HG03196 (cell line): ENCODE data around the gene RABGAP1L.
"Not testable (repeated sequence)": the region's sequence is repeated elsewhere in the genome, so short reads cannot be mapped to it uniquely, and the experiment has no call there.

Experiments
- ATAC-seq: cut with Tn5 transposase; IDR thresholded peaks from one replicate; pipeline ENCODE4 v1.9.1; 2021; ENCODE audit not compliant: unreplicated experiment

RABGAP1L gene

DNA sequence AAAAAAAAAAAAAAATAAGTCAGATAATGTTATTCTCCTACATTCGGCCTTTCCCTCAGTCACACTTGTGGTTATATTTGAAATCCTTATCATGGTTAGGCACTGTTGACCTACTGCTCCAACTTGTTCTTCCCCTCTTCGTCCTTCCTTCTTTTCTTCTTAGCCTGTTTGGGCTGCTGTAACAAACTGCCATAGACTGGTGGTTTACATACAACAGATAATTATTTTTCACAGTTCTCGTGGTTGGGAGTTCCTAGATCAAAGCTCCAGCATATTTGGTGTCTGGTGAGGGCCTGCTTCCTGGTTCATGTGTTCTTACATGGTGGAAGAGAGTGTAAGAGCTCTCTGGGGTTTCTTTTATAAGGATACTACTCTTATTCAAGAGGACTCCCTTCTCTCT is 73.4 kb downstream of the RABGAP1L start:
- ATAC-seq = no peak

DNA sequence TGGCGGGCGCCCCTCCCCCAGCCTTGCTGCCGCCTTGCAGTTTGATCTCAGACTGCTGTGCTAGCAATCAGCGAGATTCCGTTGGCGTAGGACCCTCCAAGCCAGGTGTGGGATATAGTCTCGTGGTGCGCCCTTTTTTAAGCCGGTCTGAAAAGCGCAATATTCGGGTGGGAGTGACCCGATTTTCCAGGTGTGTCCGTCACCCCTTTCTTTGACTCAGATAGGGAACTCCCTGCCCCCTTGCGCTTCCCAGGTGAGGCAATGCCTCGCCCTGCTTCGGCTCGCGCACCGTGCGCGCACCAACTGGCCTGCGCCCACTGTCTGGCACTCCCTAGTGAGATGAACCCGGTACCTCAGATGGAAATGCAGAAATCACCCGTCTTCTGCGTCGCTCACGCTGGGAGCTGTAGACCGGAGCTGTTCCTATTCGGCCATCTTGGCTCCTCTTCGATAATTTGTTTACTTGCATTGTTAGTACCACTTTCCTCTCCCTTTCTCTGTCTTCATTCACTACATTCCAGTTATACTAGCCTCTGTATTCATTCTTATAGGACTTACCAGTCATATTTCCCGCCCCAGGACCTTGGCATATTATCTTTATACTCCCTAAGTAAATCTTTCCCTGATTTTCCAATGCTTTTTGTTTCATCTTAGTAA is 79.7 kb downstream of the RABGAP1L start:
- ATAC-seq = not testable (repeated sequence)

DNA sequence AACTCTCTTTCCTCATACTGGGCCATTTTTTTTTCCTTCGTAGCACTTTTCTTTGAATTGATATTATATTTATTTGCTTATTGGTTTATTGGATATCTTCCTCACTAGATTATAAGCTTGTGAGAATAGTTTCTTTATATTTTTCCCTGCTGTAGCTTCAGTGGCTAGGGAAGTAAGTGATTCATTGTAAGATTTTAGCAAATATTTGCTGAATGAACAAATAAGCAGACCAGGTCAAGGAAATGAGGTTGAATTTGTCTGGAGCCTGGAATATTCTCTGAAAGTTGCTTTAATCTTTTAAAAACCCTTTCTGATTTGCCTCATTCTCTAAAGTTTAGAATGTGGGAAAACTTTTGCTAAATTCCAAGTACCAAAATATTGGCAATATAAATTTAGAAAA is 80.2 kb downstream of the RABGAP1L start:
- ATAC-seq = no peak

DNA sequence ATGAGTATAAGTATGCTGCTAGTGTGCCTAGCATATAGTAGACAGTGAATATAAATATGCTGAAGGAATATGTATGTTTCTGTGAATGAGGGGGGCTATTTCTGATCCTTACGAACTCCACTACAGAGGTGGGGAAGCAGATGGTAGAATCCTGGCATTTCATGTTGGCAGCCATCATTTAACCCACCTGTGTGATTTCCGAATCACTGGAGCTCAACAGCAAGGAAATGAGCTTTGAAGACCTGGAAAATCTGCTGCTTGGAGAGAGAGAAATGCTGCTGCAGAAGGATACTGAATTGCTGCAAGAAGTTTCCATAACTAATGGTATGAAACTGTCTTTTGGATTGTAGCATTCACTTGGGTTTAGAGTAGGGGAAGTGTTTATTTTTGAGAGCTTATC is 83.5 kb downstream of the RABGAP1L start:
- no peak for ATAC-seq

DNA sequence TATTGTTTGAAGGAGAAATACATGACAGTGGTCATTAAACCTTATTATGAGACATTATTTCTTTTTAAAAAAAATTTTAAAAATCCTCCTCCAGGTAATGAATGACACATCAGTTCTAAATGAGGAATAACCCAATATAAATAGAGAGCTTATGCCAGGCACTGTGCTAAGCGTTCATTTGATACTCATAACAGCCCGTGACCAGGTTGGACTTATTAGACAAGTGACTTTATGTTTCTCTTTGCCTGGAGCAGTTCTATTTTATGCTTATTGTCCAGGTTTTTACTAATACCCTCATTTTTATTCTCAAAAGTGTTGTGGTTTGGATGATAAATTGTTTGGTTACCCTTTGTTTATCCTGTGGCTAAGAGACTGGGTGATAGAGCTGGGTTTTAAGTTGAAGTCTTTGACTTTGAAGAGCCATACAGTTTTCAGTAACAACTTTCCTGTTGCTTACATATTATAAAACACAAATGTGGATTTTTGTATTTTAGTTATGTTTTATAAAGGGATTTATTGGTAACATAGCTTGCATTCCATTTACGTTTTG is 84.2 kb downstream of the RABGAP1L start:
- no peak for ATAC-seq

DNA sequence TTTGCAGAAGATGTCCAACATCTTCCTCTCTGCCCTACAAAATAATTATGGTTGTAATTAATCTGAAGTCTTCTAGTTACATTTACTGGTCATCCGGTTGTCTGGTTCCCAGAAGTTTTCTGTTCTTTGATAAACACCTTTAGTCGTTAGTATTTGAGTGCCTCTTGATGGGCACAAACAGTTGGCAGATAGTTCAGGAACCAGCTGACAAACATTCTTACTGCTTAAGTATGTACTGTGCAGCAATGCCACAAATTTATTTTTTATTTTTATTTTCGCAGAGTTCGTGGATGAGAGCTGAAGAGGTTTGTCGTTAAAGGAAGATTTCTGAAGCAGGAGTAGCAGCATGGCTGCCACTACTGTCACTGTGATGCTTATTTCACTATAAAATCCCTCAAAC is 84.7 kb downstream of the RABGAP1L start:
- no peak for ATAC-seq

DNA sequence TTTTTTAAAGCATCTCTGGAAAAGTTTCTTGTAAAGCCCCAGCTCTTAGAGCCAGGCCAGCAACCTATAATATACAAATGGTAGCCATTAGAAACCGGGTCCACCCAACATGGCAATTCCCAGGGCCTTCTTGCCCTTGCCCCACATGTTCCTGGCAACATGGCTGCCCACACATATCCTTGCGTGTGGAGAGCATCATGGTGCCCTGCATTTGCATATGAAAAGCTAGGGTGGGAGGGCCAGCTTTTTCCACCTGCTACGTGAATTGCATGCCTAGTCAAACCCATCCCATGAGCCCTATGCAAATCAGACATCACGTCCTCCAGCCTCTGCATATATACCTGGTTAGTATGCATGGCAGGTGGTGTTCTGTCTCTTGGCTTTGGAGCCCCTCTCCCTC is 88.2 kb downstream of the RABGAP1L start:
- ATAC-seq = no peak

DNA sequence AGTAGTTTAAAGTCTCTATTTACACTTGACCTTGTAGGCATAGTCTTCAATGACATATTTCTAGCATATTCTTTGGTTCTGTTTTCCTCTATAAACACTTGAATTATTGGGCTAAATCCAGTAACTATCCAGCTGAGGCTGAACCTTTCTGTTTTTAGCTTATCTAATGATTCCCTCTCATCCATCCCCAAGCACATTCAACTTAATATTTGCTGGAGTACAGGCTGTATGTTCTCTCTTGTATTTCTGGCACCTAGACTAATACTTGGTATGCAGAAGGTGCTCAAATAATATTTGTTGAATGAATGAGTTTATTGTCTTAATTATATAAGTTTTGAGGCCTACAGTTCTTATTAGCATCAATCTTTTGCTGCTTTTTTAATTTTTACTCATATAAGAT is 88.7 kb downstream of the RABGAP1L start:
- no peak for ATAC-seq

DNA sequence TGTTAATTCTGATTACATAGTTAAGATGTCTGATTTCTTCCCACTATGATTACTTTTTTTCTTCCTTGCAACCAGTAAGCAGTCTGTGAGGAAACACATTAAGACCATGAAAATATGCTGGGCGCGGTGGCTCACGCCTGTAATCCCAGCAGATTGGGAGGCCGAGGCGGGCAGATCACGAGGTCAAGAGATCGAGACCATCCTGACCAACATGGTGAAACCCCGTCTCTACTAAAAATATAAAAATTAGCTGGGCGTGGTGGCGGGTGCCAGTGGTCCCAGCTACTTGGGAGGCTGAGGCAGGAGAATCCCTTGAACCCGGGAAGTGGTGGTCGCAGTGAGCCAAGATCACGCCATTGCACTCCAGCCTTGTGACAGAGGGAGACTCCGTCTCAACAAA is 97.1 kb downstream of the RABGAP1L start:
- ATAC-seq = not testable (repeated sequence)

DNA sequence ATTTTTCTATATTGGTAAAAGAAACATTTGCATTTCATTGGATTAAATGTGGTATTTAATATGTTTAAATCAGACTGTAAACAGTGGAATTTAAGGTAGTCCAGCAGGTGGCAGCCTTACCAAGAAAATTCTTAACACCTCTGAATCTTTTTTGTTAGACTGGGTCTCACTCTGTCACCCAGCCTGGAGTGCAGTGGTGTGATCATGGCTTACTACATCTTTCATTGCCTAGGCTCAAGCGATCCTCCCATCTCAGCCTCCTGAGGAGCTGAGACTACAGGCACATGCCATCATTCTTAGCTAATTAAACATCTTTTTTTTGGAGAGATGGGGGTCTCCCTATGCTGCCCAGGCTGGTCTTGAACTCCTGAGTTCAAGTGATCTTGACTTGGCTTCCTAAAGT is 98.8 kb downstream of the RABGAP1L start:
- no peak for ATAC-seq

DNA sequence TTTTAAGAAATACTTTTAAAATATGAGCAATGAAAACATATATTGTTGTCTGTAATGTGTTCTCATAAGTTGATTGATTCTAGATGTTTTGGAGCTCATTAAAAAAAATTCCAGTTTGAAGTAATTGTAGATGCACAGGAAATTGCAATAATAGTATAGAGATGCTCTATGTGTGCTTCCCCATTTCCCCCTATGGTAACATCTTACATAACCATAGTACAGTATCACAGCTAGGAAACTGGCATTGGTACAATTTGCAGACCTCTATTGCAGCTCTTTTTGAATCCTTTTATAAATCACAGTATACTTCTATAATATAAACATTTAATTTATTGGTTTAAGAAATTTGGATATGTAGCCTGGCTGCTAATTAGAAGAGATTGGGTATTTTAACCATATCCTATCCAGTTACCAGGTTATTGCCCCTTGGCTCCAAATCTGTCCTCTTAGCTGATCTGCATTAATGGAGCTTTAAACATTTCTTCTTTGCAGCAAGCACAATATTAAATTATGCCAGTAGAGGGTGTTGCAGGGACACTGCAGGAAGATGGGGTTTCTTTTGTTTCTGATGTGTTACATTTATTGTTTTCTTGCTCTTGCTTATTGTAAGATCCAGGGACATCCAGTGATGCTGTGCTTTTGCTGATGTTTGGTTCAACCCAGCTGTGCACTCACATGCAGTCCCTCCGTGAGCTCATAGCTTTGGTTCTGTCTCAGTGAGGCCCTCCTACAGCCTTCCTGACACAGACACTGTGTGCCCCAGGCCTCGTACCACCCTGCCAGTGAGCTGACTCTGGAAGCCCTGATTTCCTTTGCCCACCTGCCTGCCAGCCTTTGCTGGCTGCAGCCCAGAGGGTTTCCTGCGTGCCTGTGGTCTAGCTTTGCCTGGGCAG is 103.3 kb downstream of the RABGAP1L start:
- no peak for ATAC-seq

DNA sequence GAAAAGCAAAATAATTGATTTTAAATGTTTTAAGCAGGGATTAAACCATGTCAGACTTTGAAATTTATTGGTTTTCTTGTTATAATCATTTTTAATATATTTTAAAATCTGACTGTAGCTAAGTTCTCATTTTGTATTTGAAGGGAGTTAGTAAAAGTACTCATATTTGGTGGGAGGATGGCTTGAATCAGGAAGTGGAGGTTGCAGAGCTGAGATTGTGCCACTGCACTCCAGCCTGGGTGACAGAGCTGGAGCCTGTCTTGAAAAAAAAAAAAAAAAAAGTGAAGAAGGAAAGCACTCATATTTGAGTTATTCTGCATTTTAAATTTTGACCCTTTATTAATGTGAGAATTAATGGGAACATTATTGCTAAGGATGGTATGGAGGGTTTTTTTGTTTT is 106.0 kb downstream of the RABGAP1L start:
- no peak for ATAC-seq

DNA sequence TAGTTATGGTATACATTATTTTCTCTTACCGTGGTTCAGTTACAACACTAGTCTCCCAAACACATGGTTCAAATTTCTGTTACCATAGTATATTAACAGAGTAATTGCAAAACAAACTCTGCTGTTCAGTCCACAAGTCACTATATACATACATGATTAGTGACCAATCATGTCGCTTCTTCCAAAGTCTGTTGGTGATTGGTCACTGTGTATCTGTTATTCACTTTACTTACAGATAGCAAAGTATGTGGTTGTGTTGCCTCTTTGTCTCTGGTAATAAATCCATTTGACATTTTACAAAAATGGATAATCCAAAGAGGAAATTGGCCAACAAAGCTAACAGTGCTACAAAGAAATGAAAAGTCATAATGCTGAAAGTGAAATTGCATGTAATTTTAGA is 107.2 kb downstream of the RABGAP1L start:
- no peak for ATAC-seq

DNA sequence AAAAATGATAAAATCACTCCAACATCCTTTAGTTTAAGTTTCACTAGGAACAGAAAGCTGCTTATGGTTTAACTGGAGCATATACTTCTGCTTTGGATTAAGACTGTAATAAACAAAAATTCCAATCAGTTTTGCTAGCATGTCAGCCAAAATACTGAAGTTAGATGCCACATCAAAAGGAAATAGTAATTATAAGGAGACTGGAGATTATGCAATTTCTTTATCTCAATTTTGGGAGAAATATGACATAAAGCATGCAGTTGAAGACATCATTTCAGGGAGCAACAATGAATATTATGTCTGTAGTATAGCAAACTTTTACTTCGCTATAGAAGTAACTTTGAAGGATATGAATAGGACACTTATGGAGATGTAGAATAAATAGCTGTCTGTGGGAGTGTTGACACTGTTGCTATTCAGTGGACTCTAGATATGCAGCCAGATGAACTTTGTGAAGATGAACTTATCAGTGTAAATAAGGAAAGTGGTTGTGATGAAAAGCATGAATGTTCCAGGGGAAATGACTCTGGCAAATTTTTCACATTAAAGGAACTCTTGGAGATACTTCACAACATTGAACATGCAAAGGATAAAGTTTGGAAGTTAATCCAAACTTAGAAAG is 107.8 kb downstream of the RABGAP1L start:
- ATAC-seq = no peak

DNA sequence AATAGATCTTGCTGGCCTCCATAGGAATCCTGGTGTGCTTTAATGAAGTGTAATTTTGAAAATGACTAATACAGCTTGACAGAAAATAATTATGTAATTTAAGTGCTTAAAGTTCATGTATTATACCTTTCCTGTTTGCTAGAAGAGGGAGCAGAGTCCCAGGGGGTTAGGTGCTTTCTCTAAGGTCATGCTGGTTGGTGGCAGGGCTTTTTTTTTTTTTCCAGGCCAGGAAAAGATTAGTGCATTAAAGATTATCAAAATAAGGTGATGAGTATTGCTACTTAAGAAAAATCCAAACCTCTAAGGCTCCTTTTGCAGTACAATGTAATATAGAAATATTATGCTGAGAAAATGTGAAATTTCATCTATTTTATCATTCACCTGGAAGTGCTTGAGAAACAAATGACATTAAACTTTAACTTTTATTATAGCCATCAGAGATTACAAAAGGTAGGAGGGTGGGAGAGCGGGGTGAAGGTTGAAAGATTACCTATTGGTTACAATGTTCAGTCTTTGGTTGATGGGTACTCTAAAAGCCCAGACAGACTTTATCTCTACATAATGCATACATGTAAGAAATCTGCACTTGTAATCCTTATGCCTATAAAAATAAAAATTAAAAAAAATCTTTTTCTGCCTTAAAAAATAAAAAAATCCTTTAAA is 110.8 kb downstream of the RABGAP1L start:
- no peak for ATAC-seq

DNA sequence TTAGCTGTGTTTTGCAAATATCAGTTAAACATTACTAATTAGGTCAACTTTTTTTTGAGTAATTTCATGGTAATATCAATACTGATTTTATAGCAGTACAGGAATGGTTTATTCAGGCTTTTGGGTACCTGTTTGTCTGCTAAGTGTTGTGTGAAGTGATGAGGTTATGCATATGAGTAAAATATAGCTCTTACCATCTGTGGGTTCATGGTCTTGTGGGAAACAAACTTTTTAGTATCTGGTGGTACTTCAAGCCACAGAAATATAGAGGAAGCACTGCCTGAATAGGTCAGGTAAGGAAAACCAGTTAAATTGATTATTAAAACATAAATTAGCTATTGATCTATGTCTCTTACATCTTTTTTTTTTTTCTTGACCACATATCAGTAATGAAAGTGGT is 113.9 kb downstream of the RABGAP1L start:
- ATAC-seq = no peak

DNA sequence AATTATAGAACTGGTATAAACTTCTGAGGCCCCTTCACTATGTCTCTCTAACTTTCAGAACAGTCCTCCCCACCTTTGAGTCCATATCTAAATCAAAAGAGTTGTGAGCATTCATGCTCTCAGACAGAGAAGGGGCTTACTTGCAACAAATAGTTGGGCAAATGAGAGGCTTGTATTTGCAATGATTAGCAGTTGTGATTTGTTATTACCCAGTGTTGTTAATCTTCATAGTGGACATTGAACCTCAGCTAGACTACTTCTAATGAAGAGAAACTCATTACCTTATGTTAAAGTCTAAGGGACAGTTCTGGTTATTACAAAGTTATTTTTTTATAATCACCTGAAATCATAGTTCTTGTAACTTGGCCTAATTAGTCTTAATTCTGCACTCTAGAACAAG is 114.5 kb downstream of the RABGAP1L start:
- no peak for ATAC-seq

DNA sequence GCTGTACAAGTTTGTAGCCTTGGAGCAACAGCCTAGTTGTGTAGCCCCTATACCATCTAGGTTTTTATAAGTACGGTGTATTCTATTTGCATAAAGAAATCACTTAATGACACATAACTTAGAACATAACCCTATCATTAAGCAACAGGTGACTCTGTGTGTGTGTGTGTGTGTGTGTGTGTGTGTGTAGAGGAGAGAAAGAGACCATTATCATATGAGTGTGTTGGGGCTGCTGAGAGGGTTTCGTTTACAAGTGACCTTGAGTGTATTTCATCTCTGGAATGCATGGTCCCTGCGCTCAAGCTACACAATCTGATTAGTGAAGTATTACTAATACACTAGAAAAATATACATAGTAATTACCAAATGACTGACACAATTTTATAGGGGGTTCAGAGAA is 115.1 kb downstream of the RABGAP1L start:
- no peak for ATAC-seq

DNA sequence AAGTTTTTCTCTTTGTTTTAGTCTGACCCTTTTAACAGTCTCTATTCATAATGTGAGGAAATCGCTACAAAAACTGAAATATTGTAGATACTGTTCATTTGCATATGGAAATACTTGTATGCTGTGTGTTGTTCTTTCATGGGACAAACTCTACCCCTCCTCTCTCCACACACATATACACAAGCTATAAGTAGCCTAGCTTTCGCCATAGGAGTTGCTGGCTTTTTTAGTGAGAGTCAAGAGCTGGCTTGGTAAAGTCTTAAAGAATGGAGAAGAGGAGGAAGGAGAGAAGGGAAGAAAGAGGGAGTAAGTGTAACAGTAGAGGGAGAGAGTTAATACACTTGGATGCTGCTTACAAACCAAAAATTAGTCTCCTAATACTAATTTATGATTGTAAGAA is 115.6 kb downstream of the RABGAP1L start:
- no peak for ATAC-seq

DNA sequence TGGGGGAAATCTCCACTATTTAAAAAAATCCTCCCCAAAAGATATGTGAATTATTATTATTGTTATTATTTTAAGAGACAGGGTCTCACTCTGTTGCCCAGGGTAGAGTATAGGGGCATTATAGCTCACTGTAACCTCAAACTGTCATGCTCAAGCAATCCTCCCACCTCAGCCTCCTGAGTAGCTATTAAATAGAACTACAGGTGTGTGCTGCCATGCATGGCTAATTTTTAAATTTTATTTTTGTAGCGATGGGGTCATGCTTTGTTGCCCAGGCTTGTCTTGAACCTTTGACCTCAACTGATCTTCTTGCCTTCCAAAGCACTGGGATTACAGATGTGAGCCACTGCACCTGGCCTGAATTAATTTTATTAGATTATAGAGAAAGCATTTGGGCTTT is 116.8 kb downstream of the RABGAP1L start:
- no peak for ATAC-seq

DNA sequence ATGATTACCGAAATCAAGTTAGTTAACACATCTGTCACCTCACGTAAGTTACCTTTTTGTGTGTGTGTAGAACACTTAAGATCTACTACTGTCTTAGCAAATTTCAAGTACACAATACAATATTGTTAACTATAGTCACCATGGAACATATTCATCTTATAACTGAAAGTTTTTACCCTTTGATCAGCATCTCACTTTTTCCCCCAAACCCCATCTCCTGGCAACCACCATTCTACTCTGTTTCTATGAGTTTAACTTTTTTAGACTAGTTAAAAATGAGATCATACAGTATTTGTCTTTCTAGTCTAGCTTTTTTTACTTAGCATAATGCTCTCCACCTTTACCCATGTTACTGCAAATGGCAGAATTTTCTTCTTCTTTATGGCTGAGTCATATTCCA is 124.7 kb downstream of the RABGAP1L start:
- ATAC-seq = no peak
